ENCODE measurements around the gene ETV7. TPM values are rescaled to one million over a fixed set of nuclear protein-coding genes. Genes with fewer than 3 reads are reported as not detected.

Gene ETV7
- total RNA-seq, 6 experiments from 2014 or later = 0.19 to 4.6 (median 0.55) TPM; not detected in 1

DNA sequence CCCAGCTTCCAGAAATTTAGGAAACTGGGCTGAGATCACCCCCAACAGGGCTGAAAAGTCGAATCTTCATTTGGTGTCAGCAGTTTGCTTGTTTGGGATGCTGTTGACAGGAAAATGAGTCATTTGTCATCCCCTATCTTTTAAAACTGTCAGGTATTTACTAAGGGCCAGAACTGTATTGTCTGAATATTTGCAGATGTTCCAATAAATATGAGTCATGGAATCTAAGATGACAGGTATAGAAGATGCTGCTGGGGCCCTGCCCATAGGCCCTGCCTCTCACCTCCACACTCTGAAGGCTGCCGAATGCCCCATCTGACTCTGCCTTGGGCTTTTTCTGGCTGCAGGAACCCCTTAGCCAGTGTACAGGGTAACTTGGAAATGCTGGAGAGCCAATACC is 3.9 kb downstream of the ETV7 start:
- Histone ChIP-seq H3K36me3 (no peaks in the 10 kb centered on the region), H3K4me1 (peaks cover 0 to 12% (median 2%) of the 10 kb centered on the region in 4 donors), H3K27me3 (no peaks in the 10 kb centered on the region), H3K27ac (no peak overlapping the region), H3K9me3 (no peaks in the 10 kb centered on the region), H3K4me3 (no peak overlapping the region)
- TF ChIP-seq POLR2A (IDR thresholded peaks at IDR 0.05) = no peak
- TF ChIP-seq, protein P1, sequence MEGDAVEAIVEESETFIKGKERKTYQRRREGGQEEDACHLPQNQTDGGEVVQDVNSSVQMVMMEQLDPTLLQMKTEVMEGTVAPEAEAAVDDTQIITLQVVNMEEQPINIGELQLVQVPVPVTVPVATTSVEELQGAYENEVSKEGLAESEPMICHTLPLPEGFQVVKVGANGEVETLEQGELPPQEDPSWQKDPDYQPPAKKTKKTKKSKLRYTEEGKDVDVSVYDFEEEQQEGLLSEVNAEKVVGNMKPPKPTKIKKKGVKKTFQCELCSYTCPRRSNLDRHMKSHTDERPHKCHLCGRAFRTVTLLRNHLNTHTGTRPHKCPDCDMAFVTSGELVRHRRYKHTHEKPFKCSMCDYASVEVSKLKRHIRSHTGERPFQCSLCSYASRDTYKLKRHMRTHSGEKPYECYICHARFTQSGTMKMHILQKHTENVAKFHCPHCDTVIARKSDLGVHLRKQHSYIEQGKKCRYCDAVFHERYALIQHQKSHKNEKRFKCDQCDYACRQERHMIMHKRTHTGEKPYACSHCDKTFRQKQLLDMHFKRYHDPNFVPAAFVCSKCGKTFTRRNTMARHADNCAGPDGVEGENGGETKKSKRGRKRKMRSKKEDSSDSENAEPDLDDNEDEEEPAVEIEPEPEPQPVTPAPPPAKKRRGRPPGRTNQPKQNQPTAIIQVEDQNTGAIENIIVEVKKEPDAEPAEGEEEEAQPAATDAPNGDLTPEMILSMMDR (IDR thresholded peaks at IDR 0.05) = no peak
- intact Hi-C loops (cut with DNase I) = no loop called here
- ATAC-seq (peak in 1 of 4 donors; percentile 8), DNase-seq (peak in 1 of 3 donors; percentile 1)
- WGBS (ENCODE audit: insufficient coverage, low coverage, low lambda C conversion rate, missing lambda C conversion rate) = 63% methylated on average over 2 of the region's 2 CpGs

DNA sequence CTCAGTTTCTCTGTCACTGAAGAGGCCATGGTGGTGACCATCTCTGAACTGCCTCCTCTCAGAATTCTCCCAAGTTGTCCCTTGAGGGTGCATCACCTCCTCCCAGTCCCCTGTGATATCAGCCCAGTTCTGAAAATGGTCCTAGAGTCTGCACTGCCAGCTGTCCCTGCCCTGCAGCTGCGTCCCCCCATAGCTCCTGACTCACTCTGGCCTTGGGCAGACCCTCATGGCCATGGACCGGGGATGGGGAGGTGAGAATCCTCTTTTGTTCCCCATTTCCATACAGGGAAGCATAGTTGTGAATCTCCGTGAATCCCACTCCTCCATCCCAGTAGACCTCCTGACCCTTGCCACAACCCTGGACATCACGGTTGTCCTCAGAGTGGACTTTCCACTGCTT is 4.5 kb downstream of the ETV7 start:
- 67% methylated on average over 3 of the region's 4 CpGs for WGBS (ENCODE audit: insufficient coverage, low coverage, low lambda C conversion rate, missing lambda C conversion rate)
- DNase-seq (peak in 1 of 3 donors; percentile 38), ATAC-seq (no peak)
- Histone ChIP-seq H3K4me3 (no peak overlapping the region), H3K36me3 (no peaks in the 10 kb centered on the region), H3K4me1 (peaks cover 0 to 19% (median 4%) of the 10 kb centered on the region in 4 donors), H3K9me3 (no peaks in the 10 kb centered on the region), H3K27me3 (no peaks in the 10 kb centered on the region), H3K27ac (no peak overlapping the region)
- intact Hi-C loops (cut with DNase I) = no loop called here
- TF ChIP-seq POLR2A (IDR thresholded peaks at IDR 0.05) = no peak
- TF ChIP-seq, protein P1 (IDR thresholded peaks at IDR 0.05) = no peak

DNA sequence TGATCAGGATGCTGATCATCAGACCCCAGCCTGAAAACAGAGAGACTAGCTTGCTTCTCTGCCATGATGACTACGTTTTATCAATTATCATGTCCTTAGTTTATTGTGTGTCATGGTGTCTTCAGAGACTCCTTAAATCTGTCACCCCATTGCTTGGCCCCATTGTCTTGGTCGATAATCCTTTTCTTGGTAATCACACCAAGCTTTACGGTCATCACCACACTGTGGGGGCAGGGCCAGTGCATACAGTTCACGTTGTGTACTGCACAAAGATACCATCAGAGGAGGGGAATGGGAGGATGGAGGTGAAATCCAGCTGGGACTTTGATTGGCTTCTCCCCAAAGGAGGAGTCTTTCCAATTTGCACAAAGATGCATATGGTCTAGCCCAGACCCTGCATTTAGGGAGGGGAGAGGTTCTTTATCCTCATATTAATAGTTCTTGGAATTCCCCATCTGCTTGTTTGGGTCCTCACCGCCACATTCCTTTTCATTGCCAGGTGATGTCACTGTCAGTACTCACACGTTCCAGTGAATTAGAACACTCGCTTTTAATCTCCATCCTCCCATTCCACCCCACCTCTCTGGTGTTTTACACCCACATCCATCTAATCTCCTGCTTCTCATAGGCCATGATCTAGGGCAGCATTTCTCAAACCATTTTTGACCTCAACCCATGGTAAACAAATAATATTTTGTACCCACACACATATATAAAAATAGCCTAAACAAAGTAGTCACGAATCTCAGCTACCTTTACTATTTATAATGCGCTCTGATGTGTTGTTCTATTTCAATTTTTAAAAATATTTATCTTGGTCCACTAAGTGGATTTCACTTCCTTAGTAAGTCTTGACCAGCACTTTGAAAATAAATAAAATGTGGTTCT is 5.7 kb downstream of the ETV7 start:
- TF ChIP-seq, protein P1 (IDR thresholded peaks at IDR 0.05) = no peak
- no peak for TF ChIP-seq POLR2A (IDR thresholded peaks at IDR 0.05)
- WGBS (ENCODE audit: insufficient coverage, low coverage, low lambda C conversion rate, missing lambda C conversion rate) = 79% methylated on average over 9 of the region's 9 CpGs
- Histone ChIP-seq H3K36me3 (no peaks in the 10 kb centered on the region), H3K4me3 (no peak overlapping the region), H3K4me1 (peaks cover 0 to 19% (median 4%) of the 10 kb centered on the region in 4 donors), H3K9me3 (no peaks in the 10 kb centered on the region), H3K27ac (no peak overlapping the region), H3K27me3 (no peaks in the 10 kb centered on the region)
- ATAC-seq = no peak
- intact Hi-C loops (cut with DNase I) = no loop called here
- DNase-seq = no peak

DNA sequence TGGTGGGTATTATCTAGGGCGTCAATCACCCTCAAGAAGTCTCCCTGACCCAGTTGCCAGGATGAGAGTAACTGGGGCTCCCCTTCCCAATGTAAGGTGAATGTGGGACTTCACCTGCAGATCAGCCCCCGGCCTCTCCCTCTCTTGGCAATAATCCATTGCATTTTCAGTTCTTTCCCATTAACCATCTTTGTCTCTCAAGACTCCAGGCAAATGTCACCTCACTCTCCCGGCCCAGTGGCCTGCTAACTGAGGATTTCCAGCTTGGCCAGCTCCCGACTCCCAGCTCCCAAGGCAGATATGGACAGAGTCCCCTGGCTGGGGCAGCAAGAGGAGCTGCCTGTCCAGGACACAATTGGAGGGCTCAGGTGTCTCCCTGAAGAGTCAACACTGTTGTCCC is 7.3 kb downstream of the ETV7 start:
- intact Hi-C loops (cut with DNase I) = no loop called here
- no peak for TF ChIP-seq POLR2A (IDR thresholded peaks at IDR 0.05)
- TF ChIP-seq, protein P1 (IDR thresholded peaks at IDR 0.05) = no peak
- WGBS (ENCODE audit: insufficient coverage, low coverage, low lambda C conversion rate, missing lambda C conversion rate) = no CpG with 5 or more reads among the region's 4 CpGs
- no peak for DNase-seq
- no peak overlapping the region for H3K4me3 ChIP-seq
- ATAC-seq = no peak
- peaks cover 0 to 21% (median 4%) of the 10 kb centered on the region in 4 donors for H3K4me1 ChIP-seq
- H3K27ac ChIP-seq = no peak overlapping the region
- H3K27me3 ChIP-seq = no peaks in the 10 kb centered on the region
- no peaks in the 10 kb centered on the region for H3K36me3 ChIP-seq
- H3K9me3 ChIP-seq = no peaks in the 10 kb centered on the region

Measured in right lobe of liver (tissue), 6 donors.